IMR-90 (cell line): ENCODE measurements around the gene PRKCH. TPM values are rescaled to one million over a fixed set of nuclear protein-coding genes. Genes with fewer than 3 reads are reported as not detected.

Experiments used
- ATAC-seq: fragments of 200-7000 bp; cut with Tn5 transposase; 2 replicates; pipeline ENCODE4 v1.9.1; 2020; ENCODE audit warnings: low read depth, mild to moderate bottlenecking, moderate library complexity
- BruUV-seq: library from RNA; stranded (reverse); fragments of 400-500 nt; replicated peaks from 2 replicates; lab custom pipeline; 2021; lab: Mats Ljungman, UMichigan
- CTCF ChIA-PET: fragments of 300-600 bp; formaldehyde crosslinking; extraction: SDS; loops from one replicate; lab custom pipeline; 2021; ENCODE audit warnings: antibody characterized with exemption; lab: Yijun Ruan, JAX
- POLR2A ChIA-PET: fragments of 300-600 bp; sonication (Branson Sonifier 250); formaldehyde crosslinking; loops from one replicate; lab custom pipeline; 2022; ENCODE audit warnings: antibody characterized with exemption; ENCODE audit not compliant: unreplicated experiment; lab: Charles Lee
- DNase-seq: peaks from one replicate; pipeline ENCODE4 v3.0.0; 2013
- H2AFZ ChIP-seq: replicated peaks from 2 replicates; pipeline ENCODE3; 2013; ENCODE audit warnings: low read length, mild to moderate bottlenecking; ENCODE audit not compliant: poor library complexity
- H2AK5ac ChIP-seq: 2 replicates; pipeline ENCODE4 v1.6.1; 2013; ENCODE audit warnings: low read depth, low read length, inconsistent platforms
- H2AK9ac ChIP-seq: replicated peaks from 2 replicates; pipeline ENCODE3; 2013; ENCODE audit warnings: mild to moderate bottlenecking, low read depth, low read length, moderate library complexity; ENCODE audit not compliant: poor library complexity
- H2BK120ac ChIP-seq: 2 replicates; pipeline ENCODE4 v1.6.1; 2013; ENCODE audit warnings: low read depth, low read length, inconsistent platforms
- H2BK15ac ChIP-seq: 3 replicates; pipeline ENCODE4 v1.6.1; 2013; ENCODE audit warnings: low read depth, low read length, inconsistent platforms
- H2BK20ac ChIP-seq: 2 replicates; pipeline ENCODE4 v1.6.1; 2013; ENCODE audit warnings: low read depth, mild to moderate bottlenecking, inconsistent platforms, low read length, moderate library complexity
- H2BK5ac ChIP-seq: 2 replicates; pipeline ENCODE4 v1.6.1; 2013; ENCODE audit warnings: mild to moderate bottlenecking, low read depth, low read length, inconsistent platforms; ENCODE audit not compliant: poor library complexity, severe bottlenecking
- H3K14ac ChIP-seq: replicated peaks from 2 replicates; pipeline ENCODE4 v1.6.1; 2013; ENCODE audit warnings: low read depth, low read length, inconsistent platforms
- H3K18ac ChIP-seq: 2 replicates; pipeline ENCODE4 v1.6.1; 2013; ENCODE audit warnings: low read depth, low read length, control low read depth
- H3K23ac ChIP-seq: 2 replicates; pipeline ENCODE4 v1.6.1; 2013; ENCODE audit warnings: low read depth, low read length, inconsistent platforms
- H3K27ac ChIP-seq: 2 replicates; pipeline ENCODE4 v1.5.1; 2013; ENCODE audit warnings: mild to moderate bottlenecking, control low read depth, low read length; ENCODE audit not compliant: insufficient read depth
- H3K27me3 ChIP-seq: 2 replicates; pipeline ENCODE4 v1.6.1; 2013; ENCODE audit warnings: low read length; ENCODE audit not compliant: control insufficient read depth, insufficient read depth
- H3K36me3 ChIP-seq: 2 replicates; pipeline ENCODE4 v1.6.1; 2013; ENCODE audit warnings: low read length, mixed read lengths; ENCODE audit not compliant: control insufficient read depth, insufficient read depth
- H3K4ac ChIP-seq: 2 replicates; pipeline ENCODE4 v1.6.1; 2013; ENCODE audit warnings: low read depth, low read length, inconsistent platforms
- H3K4me1 ChIP-seq: 2 replicates; pipeline ENCODE4 v1.6.1; 2013; ENCODE audit warnings: low read length, mixed read lengths; ENCODE audit not compliant: control insufficient read depth, insufficient read depth
- H3K4me2 ChIP-seq: 2 replicates; pipeline ENCODE4 v1.6.1; 2013; ENCODE audit warnings: low read depth, mild to moderate bottlenecking, control low read depth, low read length, moderate library complexity
- H3K4me3 ChIP-seq: 2 replicates; pipeline ENCODE4 v1.5.1; 2013; ENCODE audit warnings: low read depth, mild to moderate bottlenecking, control low read depth, low read length, moderate library complexity; ENCODE audit not compliant: insufficient read depth
- H3K56ac ChIP-seq: 2 replicates; pipeline ENCODE4 v1.6.1; 2013; ENCODE audit warnings: low read length, inconsistent platforms; ENCODE audit not compliant: insufficient read depth; ENCODE audit errors: extremely low read depth
- H3K79me1 ChIP-seq, 2 experiments: 2 replicates each; pipeline ENCODE4 v1.6.1; 2013; ENCODE audit warnings: low read length in 2 of 2, inconsistent platforms in 1 of 2, low read depth in 1 of 2
- H3K9ac ChIP-seq: 2 replicates; pipeline ENCODE4 v1.6.1; 2013; ENCODE audit warnings: low read depth, low read length, control low read depth
- H3K9me1 ChIP-seq: 2 replicates; pipeline ENCODE4 v1.6.1; 2013; ENCODE audit warnings: low read length, inconsistent platforms; ENCODE audit not compliant: insufficient read depth
- H3K9me3 ChIP-seq: 2 replicates; pipeline ENCODE4 v1.6.1; 2013; ENCODE audit warnings: low read length; ENCODE audit not compliant: control insufficient read depth, insufficient read depth
- H4K20me1 ChIP-seq: 2 replicates; pipeline ENCODE4 v1.6.1; 2013; ENCODE audit warnings: low read length, inconsistent platforms; ENCODE audit not compliant: insufficient read depth
- H4K5ac ChIP-seq: 2 replicates; pipeline ENCODE4 v1.6.1; 2013; ENCODE audit warnings: mild to moderate bottlenecking, low read depth, low read length, control low read depth
- H4K8ac ChIP-seq, 2 experiments: 2 replicates each; pipeline ENCODE4 v1.6.1; 2013; ENCODE audit warnings: low read depth in 2 of 2, low read length in 2 of 2, control low read depth in 1 of 2, inconsistent platforms in 1 of 2
- H4K91ac ChIP-seq: 2 replicates; pipeline ENCODE4 v1.6.1; 2013; ENCODE audit warnings: low read depth, low read length, inconsistent platforms; ENCODE audit not compliant: insufficient read depth
- CEBPB ChIP-seq: IDR thresholded peaks from 2 replicates; pipeline ENCODE4 v1.6.1; 2012; ENCODE audit warnings: low read depth, low read length, improper control_type of control experiment
- CHD1 ChIP-seq: IDR thresholded peaks from 2 replicates; pipeline ENCODE4 v1.6.1; 2012; ENCODE audit warnings: low read depth, low read length, improper control_type of control experiment
- CTCF ChIP-seq: conservative IDR thresholded peaks from 2 replicates; pipeline ENCODE4 v1.5.1; 2012; ENCODE audit warnings: mild to moderate bottlenecking, low read depth, low read length, improper control_type of control experiment
- ELK1 ChIP-seq: fragments of 150-350 bp; IDR thresholded peaks from 2 replicates; pipeline ENCODE4 v1.6.1; 2016; ENCODE audit warnings: low read depth, mild to moderate bottlenecking, low read length, moderate library complexity, borderline replicate concordance
- FOS ChIP-seq: fragments of 150-350 bp; IDR thresholded peaks from 2 replicates; pipeline ENCODE4 v1.6.1; 2016; ENCODE audit warnings: low read depth, low read length
- MAZ ChIP-seq: IDR thresholded peaks from 2 replicates; pipeline ENCODE4 v1.6.1; 2012; ENCODE audit warnings: low read depth, mild to moderate bottlenecking, low read length, improper control_type of control experiment, moderate library complexity, borderline replicate concordance
- NFE2L2 ChIP-seq: fragments of 150-350 bp; IDR thresholded peaks from 2 replicates; pipeline ENCODE4 v1.6.1; 2016; ENCODE audit warnings: low read depth, mild to moderate bottlenecking, low read length
- RAD21 ChIP-seq: IDR thresholded peaks from 2 replicates; pipeline ENCODE4 v1.6.1; 2012; ENCODE audit warnings: low read length, improper control_type of control experiment
- RCOR1 ChIP-seq: IDR thresholded peaks from 2 replicates; pipeline ENCODE4 v1.6.1; 2012; ENCODE audit warnings: mild to moderate bottlenecking, low read length, improper control_type of control experiment; ENCODE audit not compliant: insufficient replicate concordance
- USF2 ChIP-seq: fragments of 150-350 bp; IDR thresholded peaks from 2 replicates; pipeline ENCODE4 v1.6.1; 2017; ENCODE audit warnings: mild to moderate bottlenecking, antibody characterized with exemption, low read length, low read depth
- dilution Hi-C: fragments of 300-500 bp; cut with HindIII; formaldehyde crosslinking; loops from one replicate; pipeline ENCODE4 v1.14.3; 2018; ENCODE audit warnings: low sequenced_read_pairs; ENCODE audit not compliant: unreplicated experiment
- in situ Hi-C: fragments of 300-500 bp; cut with MboI; formaldehyde crosslinking; loops from 3 replicates; pipeline ENCODE4 v1.14.3; 2019; ENCODE audit warnings: low sequenced_read_pairs, inconsistent platforms, mixed read lengths
- intact Hi-C: fragments of 100-400 bp; cut with micrococcal nuclease; formaldehyde crosslinking; loops from 2 replicates; pipeline ENCODE4 v1.10.0; 2022
- polyA plus RNA-seq, 3 experiments: library from polyadenylated mRNA; depleted of rRNA; stranded (reverse); fragments of >200 nt; gene quantifications; 2 replicates each; pipeline ENCODE4 v1.2.3, GENCODE V29; 2012; ENCODE audit warnings: low replicate concordance in 1 of 3
- total RNA-seq: library from RNA; depleted of rRNA; stranded (reverse); fragments of >200 nt; gene quantifications from 2 replicates; pipeline ENCODE4 v1.2.3, GENCODE V29; 2012

Gene PRKCH
- total and polyA plus RNA-seq, 2 of the 4 experiments (the other 2 are of a cell fraction) = 1.6 to 2.3 TPM

GRCh38 chr14:61564618-61565091 is 243.3 kb downstream of the PRKCH start (continued):
- TF ChIP-seq USF2 = no peak

- Histone ChIP-seq H4K20me1 (no peaks in the 10 kb centered on the region), H3K23ac (peak overlapping the region; percentile 98), H4K5ac (peak overlapping the region; percentile 36), H3K4me1 (peaks cover 73% of the 10 kb centered on the region), H3K9me3 (no peaks in the 10 kb centered on the region), H3K14ac (peak overlapping the region; percentile 84), H3K4me3 (no peak overlapping the region), H2AK9ac (no peak overlapping the region), H3K4me2 (no peak overlapping the region), H2BK20ac (peak overlapping the region; percentile 91), H3K9ac (peak overlapping the region; percentile 25; the same call in 1 of the 2 replicates), H4K8ac (peak overlapping the region; percentile 91 to 96), H3K27ac (peak overlapping the region; percentile 94), H3K36me3 (no peaks in the 10 kb centered on the region), H2BK5ac (peak overlapping the region; percentile 77), H2AFZ (no peak overlapping the region), H2BK15ac (peak overlapping the region; percentile 86), H3K4ac (peak overlapping the region; percentile 96), H2AK5ac (peak overlapping the region; percentile 93), H3K9me1 (peaks cover 51% of the 10 kb centered on the region), H3K27me3 (no peaks in the 10 kb centered on the region), H4K91ac (peak overlapping the region; percentile 98), H3K18ac (peak overlapping the region; percentile 50), H3K56ac (peak overlapping the region; percentile 96), H3K79me1 (peaks cover 16 to 57% of the 10 kb centered on the region in 2 experiments; a peak in 3 of 4 replicates), H2BK120ac (peak overlapping the region; percentile 100)
- ATAC-seq (no peak), DNase-seq (peak; percentile 41)
- in situ Hi-C loops (loop anchor here (25.0 kb wide), 1 partner anchor 928 kb away; the partner anchor contains the start of gene SIX1), intact Hi-C loops (no loop called here), dilution Hi-C loops (no loop called here)
- no peak for TF ChIP-seq MAZ
- no peak for TF ChIP-seq CHD1
- TF ChIP-seq RAD21 = no peak
- TF ChIP-seq CTCF = no peak
- no peak for TF ChIP-seq NFE2L2
- TF ChIP-seq ELK1 = no peak
- no peak for TF ChIP-seq RCOR1
- TF ChIP-seq CEBPB = no peak
- TF ChIP-seq FOS = no peak
- ChIA-PET CTCF (no interaction called here), POLR2A (interaction anchor here (1.0 kb wide), 1 partner anchor 43 kb away, joined by 3 read pairs; no protein-coding TSS in a partner anchor)
- BruUV-seq = TSS peak; percentile 62
Observed at GRCh38 chr14:61565181-61565580, 243.8 kb downstream of the PRKCH start.
